Measurements from ENCODE around the gene HDAC1. TPM values are rescaled to one million over a fixed set of nuclear protein-coding genes. Genes with fewer than 3 reads are reported as not detected.

HDAC1 gene
- total and polyA plus RNA-seq, 2 of the 13 experiments (the other 11 are each of a cell fraction or from before 2014, with no cell fraction given) = 93.5 to 189 TPM

GRCh38 chr1:32247983-32248889, 43.6 kb upstream of the HDAC1 start (continued):
- TF ChIP-seq KLF15 (CRISPR knock-in tag; IDR thresholded peaks at IDR 0.05; ENCODE audit: borderline replicate concordance) (no peak), SOX5 (CRISPR knock-in tag; IDR thresholded peaks at IDR 0.05; ENCODE audit: borderline replicate concordance) (no peak), JUND (CRISPR knock-in tag; IDR thresholded peaks at IDR 0.05) (no peak), HNRNPL (IDR thresholded peaks at IDR 0.05; ENCODE audit: low read depth, low read length) (0 out of 2 replicates have a peak, but pooled peaks have one; percentile 50), RFX5 (IDR thresholded peaks at IDR 0.05; ENCODE audit: low read depth, low read length) (peak; percentile 47; the same call in 1 of the 2 replicates), ZNF496 (CRISPR knock-in tag; IDR thresholded peaks at IDR 0.05; ENCODE audit: insufficient replicate concordance) (no peak), KLF12 (CRISPR knock-in tag; IDR thresholded peaks at IDR 0.05; ENCODE audit: borderline replicate concordance) (no peak), RARG (CRISPR knock-in tag; IDR thresholded peaks at IDR 0.05; ENCODE audit: low read depth) (no peak), ZNF331 (CRISPR knock-in tag; IDR thresholded peaks at IDR 0.05) (peak; percentile 59; the same call in 1 of the 2 replicates), ZSCAN21 (CRISPR knock-in tag; IDR thresholded peaks at IDR 0.05; ENCODE audit: borderline replicate concordance) (peak; percentile 63; the same call in 1 of the 2 replicates), ZBTB21 (CRISPR knock-in tag; IDR thresholded peaks at IDR 0.05) (no peak), PLRG1 (conservative IDR thresholded peaks at IDR 0.05) (no peak), RNF219 (CRISPR knock-in tag; IDR thresholded peaks at IDR 0.05) (no peak), ZMYM2 (CRISPR knock-in tag; IDR thresholded peaks at IDR 0.05) (peak; percentile 85), ZNF564 (CRISPR knock-in tag; IDR thresholded peaks at IDR 0.05) (no peak), HNF1B (CRISPR knock-in tag; IDR thresholded peaks at IDR 0.05) (0 out of 2 replicates have a peak, but pooled peaks have one; percentile 24), YEATS4 (CRISPR knock-in tag; IDR thresholded peaks at IDR 0.05; ENCODE audit: borderline replicate concordance) (no peak), ELF3 (CRISPR knock-in tag; IDR thresholded peaks at IDR 0.05) (peak; percentile 48; the same call in 1 of the 2 replicates)
- TF ChIP-seq, protein P1, sequence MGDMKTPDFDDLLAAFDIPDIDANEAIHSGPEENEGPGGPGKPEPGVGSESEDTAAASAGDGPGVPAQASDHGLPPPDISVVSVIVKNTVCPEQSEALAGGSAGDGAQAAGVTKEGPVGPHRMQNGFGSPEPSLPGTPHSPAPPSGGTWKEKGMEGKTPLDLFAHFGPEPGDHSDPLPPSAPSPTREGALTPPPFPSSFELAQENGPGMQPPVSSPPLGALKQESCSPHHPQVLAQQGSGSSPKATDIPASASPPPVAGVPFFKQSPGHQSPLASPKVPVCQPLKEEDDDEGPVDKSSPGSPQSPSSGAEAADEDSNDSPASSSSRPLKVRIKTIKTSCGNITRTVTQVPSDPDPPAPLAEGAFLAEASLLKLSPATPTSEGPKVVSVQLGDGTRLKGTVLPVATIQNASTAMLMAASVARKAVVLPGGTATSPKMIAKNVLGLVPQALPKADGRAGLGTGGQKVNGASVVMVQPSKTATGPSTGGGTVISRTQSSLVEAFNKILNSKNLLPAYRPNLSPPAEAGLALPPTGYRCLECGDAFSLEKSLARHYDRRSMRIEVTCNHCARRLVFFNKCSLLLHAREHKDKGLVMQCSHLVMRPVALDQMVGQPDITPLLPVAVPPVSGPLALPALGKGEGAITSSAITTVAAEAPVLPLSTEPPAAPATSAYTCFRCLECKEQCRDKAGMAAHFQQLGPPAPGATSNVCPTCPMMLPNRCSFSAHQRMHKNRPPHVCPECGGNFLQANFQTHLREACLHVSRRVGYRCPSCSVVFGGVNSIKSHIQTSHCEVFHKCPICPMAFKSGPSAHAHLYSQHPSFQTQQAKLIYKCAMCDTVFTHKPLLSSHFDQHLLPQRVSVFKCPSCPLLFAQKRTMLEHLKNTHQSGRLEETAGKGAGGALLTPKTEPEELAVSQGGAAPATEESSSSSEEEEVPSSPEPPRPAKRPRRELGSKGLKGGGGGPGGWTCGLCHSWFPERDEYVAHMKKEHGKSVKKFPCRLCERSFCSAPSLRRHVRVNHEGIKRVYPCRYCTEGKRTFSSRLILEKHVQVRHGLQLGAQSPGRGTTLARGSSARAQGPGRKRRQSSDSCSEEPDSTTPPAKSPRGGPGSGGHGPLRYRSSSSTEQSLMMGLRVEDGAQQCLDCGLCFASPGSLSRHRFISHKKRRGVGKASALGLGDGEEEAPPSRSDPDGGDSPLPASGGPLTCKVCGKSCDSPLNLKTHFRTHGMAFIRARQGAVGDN (CRISPR knock-in tag; IDR thresholded peaks at IDR 0.05) = peak; percentile 81
- TF ChIP-seq, protein P2, sequence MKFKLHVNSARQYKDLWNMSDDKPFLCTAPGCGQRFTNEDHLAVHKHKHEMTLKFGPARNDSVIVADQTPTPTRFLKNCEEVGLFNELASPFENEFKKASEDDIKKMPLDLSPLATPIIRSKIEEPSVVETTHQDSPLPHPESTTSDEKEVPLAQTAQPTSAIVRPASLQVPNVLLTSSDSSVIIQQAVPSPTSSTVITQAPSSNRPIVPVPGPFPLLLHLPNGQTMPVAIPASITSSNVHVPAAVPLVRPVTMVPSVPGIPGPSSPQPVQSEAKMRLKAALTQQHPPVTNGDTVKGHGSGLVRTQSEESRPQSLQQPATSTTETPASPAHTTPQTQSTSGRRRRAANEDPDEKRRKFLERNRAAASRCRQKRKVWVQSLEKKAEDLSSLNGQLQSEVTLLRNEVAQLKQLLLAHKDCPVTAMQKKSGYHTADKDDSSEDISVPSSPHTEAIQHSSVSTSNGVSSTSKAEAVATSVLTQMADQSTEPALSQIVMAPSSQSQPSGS (CRISPR knock-in tag; IDR thresholded peaks at IDR 0.05) = no peak

All from HepG2 (cell line).